Heart left ventricle (tissue), 13 donors: ENCODE results near the gene NPIPA2.
"Not testable (repeated sequence)": the region's sequence is repeated elsewhere in the genome, so short reads cannot be mapped to it uniquely, and the experiment has no call there.

ENCODE experiments used
- CTCF ChIP-seq, 12 donors: fragments of 200-600 bp; sonication (generic) in 4 of 12; IDR thresholded peaks; one replicate each; pipeline versions ENCODE4 v1.5.0 to v1.8.0; 2018 to 2022; ENCODE audit warnings: antibody characterized with exemption in 12 of 12, mild to moderate bottlenecking in 5 of 12
- POLR2A ChIP-seq, 2 donors: fragments of 450-650 bp; IDR thresholded peaks; one replicate each; pipeline ENCODE4 v1.6.1; 2017; ENCODE audit warnings: antibody characterized with exemption in 2 of 2, mild to moderate bottlenecking in 2 of 2, moderate library complexity in 2 of 2
- donor health status: ischemic (EF 13 %, LVEDD 7.1; RV severe dilation, severe dysfunction).
- donor health status: DM: no; HTN: yes; CAD: no.
- donor health status: DM: no; HTN: no; CAD: no.
- donor health status: ischemic (EF 25% LVEDD 6.9; RV normal size, moderate dysfunction).
- donor health status: ischemic (EF 25% LVEDD 5.7; RV mildly dilated, moderate dysfunction).
- donor health status: ischemic (EF 35%, LVEDD 5.7; RV mildly dilated, moderate dysfunction).
- donor health status: nonischemic (EF 11% LVEDD 7.7; RV severe dilation, severe dysfunction).
- donor health status: DM: yes; HTN: yes; CAD: no.
- donor health status: PGD.
- donor health status: ischemic (EF 29% LVEDD 5.4; RV normal size, mild dysfunction).
- donor health status: nonischemic (EF 23%, LVEDD 6.1; RV moderate dilation, normal function).

GRCh38 chr16:14807184-14807678 is 64.9 kb downstream of the NPIPA2 start:
- TF ChIP-seq CTCF, POLR2A (IDR thresholded peaks at IDR 0.05): not testable (repeated sequence)
